HG02678 (cell line): Measurements from ENCODE around the gene SMG9.
"Not testable (repeated sequence)": the region's sequence is repeated elsewhere in the genome, so short reads cannot be mapped to it uniquely, and the experiment has no call there.

ENCODE experiments used
- ATAC-seq: cut with Tn5 transposase; IDR thresholded peaks from one replicate; pipeline ENCODE4 v1.9.1; 2021; ENCODE audit warnings: mild to moderate bottlenecking, moderate library complexity; ENCODE audit not compliant: unreplicated experiment

The SMG9 gene

GRCh38 chr19:43780706-43781525 is 26.2 kb upstream of the SMG9 start, which contains the start of gene KCNN4:
Gene KCNN4, minus strand, starts transcription at chr19:43780973. Its CDS starts 112 bp downstream, at chr19:43780861.
- peak; percentile 44 for ATAC-seq

- no peak for ATAC-seq
Observed at GRCh38 chr19:43779820-43780219, 25.1 kb upstream of the SMG9 start.

- ATAC-seq = no peak
Observed at GRCh38 chr19:43779147-43779819, 24.5 kb upstream of the SMG9 start.

GRCh38 chr19:43778651-43779050 is 23.9 kb upstream of the SMG9 start:
- ATAC-seq = no peak

GRCh38 chr19:43777163-43777695 is 22.5 kb upstream of the SMG9 start:
- no peak for ATAC-seq

- no peak for ATAC-seq
Observed at GRCh38 chr19:43776286-43776685, 21.5 kb upstream of the SMG9 start.

- no peak for ATAC-seq
Observed at GRCh38 chr19:43775299-43775890, 20.6 kb upstream of the SMG9 start.

- not testable (repeated sequence) for ATAC-seq
Observed at GRCh38 chr19:43774940-43775258, 20.1 kb upstream of the SMG9 start.

GRCh38 chr19:43774103-43774939 is 19.6 kb upstream of the SMG9 start:
- no peak for ATAC-seq

- ATAC-seq = no peak
Observed at GRCh38 chr19:43773725-43774102, 19.0 kb upstream of the SMG9 start.

GRCh38 chr19:43769256-43769655 is 14.5 kb upstream of the SMG9 start:
- no peak for ATAC-seq

- ATAC-seq = no peak
Observed at GRCh38 chr19:43768273-43769050, 13.7 kb upstream of the SMG9 start.

- ATAC-seq = no peak
Observed at GRCh38 chr19:43767818-43768217, 13.1 kb upstream of the SMG9 start.

GRCh38 chr19:43767316-43767715 is 12.6 kb upstream of the SMG9 start:
- ATAC-seq = no peak

- no peak for ATAC-seq
Observed at GRCh38 chr19:43766755-43767043, 11.9 kb upstream of the SMG9 start.

- peak; percentile 68 for ATAC-seq
Observed at GRCh38 chr19:43765109-43765876, 10.5 kb upstream of the SMG9 start.

- not testable (repeated sequence) for ATAC-seq
Observed at GRCh38 chr19:43764684-43765083, 9.9 kb upstream of the SMG9 start.

GRCh38 chr19:43763473-43763939 is 8.7 kb upstream of the SMG9 start:
- ATAC-seq = no peak

- no peak for ATAC-seq
Observed at GRCh38 chr19:43762814-43763213, 8.1 kb upstream of the SMG9 start.
